Effector memory CD8-positive, alpha-beta T cell (primary cell): ENCODE results near the gene PADI6.
A peak's percentile ranks its signal among the peaks of the same experiment; 100 is the strongest.

Experiments
- ATAC-seq: fragments of 150-1000 bp; cut with Tn5 transposase; replicated peaks from 2 replicates; pipeline ENCODE4 v1.10.0; 2021; ENCODE audit warnings: mild to moderate bottlenecking, moderate library complexity
- DNase-seq, 3 experiments: peaks; one replicate each; pipeline ENCODE4 v3.0.0; 2021
- H3K27ac Mint-ChIP-seq, 2 donors: one replicate each; pipeline ENCODE4 v1.8.0; 2022; ENCODE audit warnings: mild to moderate bottlenecking in 2 of 2, mixed read lengths in 2 of 2, moderate library complexity in 2 of 2
- H3K27me3 Mint-ChIP-seq, 2 donors: one replicate each; pipeline ENCODE4 v1.8.0; 2022; ENCODE audit warnings: mixed read lengths in 2 of 2
- H3K36me3 Mint-ChIP-seq: one replicate; pipeline ENCODE4 v1.8.0; 2022; ENCODE audit warnings: mild to moderate bottlenecking, moderate library complexity, mixed read lengths; ENCODE audit not compliant: insufficient read depth
- H3K4me1 Mint-ChIP-seq, 2 donors: one replicate each; pipeline ENCODE4 v1.8.0; 2022; ENCODE audit warnings: low read depth in 2 of 2, mixed read lengths in 2 of 2
- H3K4me3 Mint-ChIP-seq, 2 donors: one replicate each; pipeline ENCODE4 v1.8.0; 2022; ENCODE audit warnings: mild to moderate bottlenecking in 2 of 2, mixed read lengths in 2 of 2, moderate library complexity in 2 of 2
- H3K9me3 Mint-ChIP-seq, 2 donors: one replicate each; pipeline ENCODE4 v1.8.0; 2022; ENCODE audit warnings: mixed read lengths in 2 of 2

PADI6 gene

GRCh38 chr1:17419626-17420328 is 47.8 kb downstream of the PADI6 start:
- peak; percentile 89 for ATAC-seq
- peak overlapping the region in 1 of 2 donors; percentile 75 for H3K27ac Mint-ChIP-seq
- peak; percentile 58 to 73 (median 72) for DNase-seq
- H3K9me3 Mint-ChIP-seq, result no peaks in the 10 kb centered on the region
- peaks cover 18 to 23% of the 10 kb centered on the region in 2 donors for H3K4me1 Mint-ChIP-seq
- no peak overlapping the region for H3K4me3 Mint-ChIP-seq
- H3K36me3 Mint-ChIP-seq, result peaks cover 97% of the 10 kb centered on the region
- H3K27me3 Mint-ChIP-seq, result no peaks in the 10 kb centered on the region

- Mint-ChIP-seq H3K9me3 (no peaks in the 10 kb centered on the region), H3K4me1 (peaks cover 22 to 23% of the 10 kb centered on the region in 2 donors), H3K36me3 (peaks cover 97% of the 10 kb centered on the region), H3K27me3 (no peaks in the 10 kb centered on the region), H3K4me3 (no peak overlapping the region), H3K27ac (peak overlapping the region in 1 of 2 donors; percentile 73)
- ATAC-seq (no peak), DNase-seq (no peak)
Measured at GRCh38 chr1:17420391-17420918, 48.5 kb downstream of the PADI6 start.

- no peak for DNase-seq
- H3K36me3 Mint-ChIP-seq, result peaks cover 97% of the 10 kb centered on the region
- ATAC-seq, result no peak
- H3K4me3 Mint-ChIP-seq, result no peak overlapping the region
- peak overlapping the region; percentile 22 to 86 for H3K27ac Mint-ChIP-seq
- H3K9me3 Mint-ChIP-seq, result no peaks in the 10 kb centered on the region
- H3K27me3 Mint-ChIP-seq, result no peaks in the 10 kb centered on the region
- peaks cover 25 to 29% of the 10 kb centered on the region in 2 donors for H3K4me1 Mint-ChIP-seq
Measured at GRCh38 chr1:17422461-17422860, 50.5 kb downstream of the PADI6 start.

- no peaks in the 10 kb centered on the region for H3K27me3 Mint-ChIP-seq
- no peak for ATAC-seq
- H3K4me3 Mint-ChIP-seq, result no peak overlapping the region
- H3K4me1 Mint-ChIP-seq, result peaks cover 25 to 29% of the 10 kb centered on the region in 2 donors
- H3K27ac Mint-ChIP-seq, result no peak overlapping the region
- H3K9me3 Mint-ChIP-seq, result no peaks in the 10 kb centered on the region
- DNase-seq, result no peak
- peaks cover 88% of the 10 kb centered on the region for H3K36me3 Mint-ChIP-seq
Measured at GRCh38 chr1:17423781-17424245, 51.8 kb downstream of the PADI6 start.

GRCh38 chr1:17425806-17426600 is 54.0 kb downstream of the PADI6 start:
- DNase-seq (no peak), ATAC-seq (no peak)
- peaks cover 76% of the 10 kb centered on the region for H3K36me3 Mint-ChIP-seq
- no peaks in the 10 kb centered on the region for H3K27me3 Mint-ChIP-seq
- no peak overlapping the region for H3K4me3 Mint-ChIP-seq
- peak overlapping the region; percentile 75 to 92 for H3K27ac Mint-ChIP-seq
- H3K4me1 Mint-ChIP-seq, result peaks cover 23 to 25% of the 10 kb centered on the region in 2 donors
- H3K9me3 Mint-ChIP-seq, result no peaks in the 10 kb centered on the region

GRCh38 chr1:17427696-17428660 is 56.0 kb downstream of the PADI6 start:
- DNase-seq (no peak), ATAC-seq (no peak)
- no peak overlapping the region for H3K27ac Mint-ChIP-seq
- H3K4me3 Mint-ChIP-seq, result no peak overlapping the region
- no peaks in the 10 kb centered on the region for H3K9me3 Mint-ChIP-seq
- peaks cover 27 to 30% of the 10 kb centered on the region in 2 donors for H3K4me1 Mint-ChIP-seq
- H3K36me3 Mint-ChIP-seq, result peaks cover 63% of the 10 kb centered on the region
- H3K27me3 Mint-ChIP-seq, result no peaks in the 10 kb centered on the region

GRCh38 chr1:17429183-17429582 is 57.2 kb downstream of the PADI6 start:
- peak overlapping the region in 1 of 2 donors; percentile 72 for H3K27ac Mint-ChIP-seq
- H3K4me3 Mint-ChIP-seq, result peak overlapping the region; percentile 18 to 46
- peaks cover 19 to 33% of the 10 kb centered on the region in 2 donors for H3K4me1 Mint-ChIP-seq
- H3K27me3 Mint-ChIP-seq, result no peaks in the 10 kb centered on the region
- no peaks in the 10 kb centered on the region for H3K9me3 Mint-ChIP-seq
- peaks cover 54% of the 10 kb centered on the region for H3K36me3 Mint-ChIP-seq
- DNase-seq, result peak in 1 of 3 experiments; percentile 13
- peak; percentile 71 for ATAC-seq

GRCh38 chr1:17432412-17432811 is 60.4 kb downstream of the PADI6 start:
- Mint-ChIP-seq H3K9me3 (no peaks in the 10 kb centered on the region), H3K36me3 (peaks cover 48% of the 10 kb centered on the region), H3K27me3 (no peaks in the 10 kb centered on the region), H3K4me1 (peaks cover 31 to 42% of the 10 kb centered on the region in 2 donors), H3K27ac (peak overlapping the region in 1 of 2 donors; percentile 38), H3K4me3 (no peak overlapping the region)
- no peak for DNase-seq
- no peak for ATAC-seq

- peaks cover 31 to 42% of the 10 kb centered on the region in 2 donors for H3K4me1 Mint-ChIP-seq
Measured at GRCh38 chr1:17433261-17433660, 61.3 kb downstream of the PADI6 start.

GRCh38 chr1:17434016-17434415 is 62.0 kb downstream of the PADI6 start:
- Mint-ChIP-seq H3K9me3 (no peaks in the 10 kb centered on the region), H3K4me1 (peaks cover 34 to 43% of the 10 kb centered on the region in 2 donors), H3K27ac (peak overlapping the region in 1 of 2 donors; percentile 83), H3K36me3 (peaks cover 50% of the 10 kb centered on the region), H3K27me3 (no peaks in the 10 kb centered on the region), H3K4me3 (no peak overlapping the region)
- ATAC-seq, result no peak
- no peak for DNase-seq

More at GRCh38 chr1:17433261-17433660, 61.3 kb downstream of the PADI6 start:
- Mint-ChIP-seq H3K4me3 (no peak overlapping the region), H3K36me3 (peaks cover 48% of the 10 kb centered on the region), H3K27ac (peak overlapping the region in 1 of 2 donors; percentile 83), H3K27me3 (no peaks in the 10 kb centered on the region), H3K9me3 (no peaks in the 10 kb centered on the region)
- DNase-seq (no peak), ATAC-seq (no peak)

- peaks cover 49% of the 10 kb centered on the region for H3K36me3 Mint-ChIP-seq
- no peak overlapping the region for H3K4me3 Mint-ChIP-seq
- no peak for DNase-seq
- H3K4me1 Mint-ChIP-seq, result peaks cover 39% of the 10 kb centered on the region in 2 donors
- no peaks in the 10 kb centered on the region for H3K9me3 Mint-ChIP-seq
- no peaks in the 10 kb centered on the region for H3K27me3 Mint-ChIP-seq
- H3K27ac Mint-ChIP-seq, result peak overlapping the region in 1 of 2 donors; percentile 83
- no peak for ATAC-seq
Measured at GRCh38 chr1:17434601-17435000, 62.6 kb downstream of the PADI6 start.

- Mint-ChIP-seq H3K4me3 (peak overlapping the region; percentile 75 to 76), H3K27me3 (no peaks in the 10 kb centered on the region), H3K9me3 (no peaks in the 10 kb centered on the region), H3K36me3 (peaks cover 47% of the 10 kb centered on the region), H3K4me1 (peaks cover 42 to 45% of the 10 kb centered on the region in 2 donors), H3K27ac (peak overlapping the region; percentile 25 to 83)
- no peak for DNase-seq
- no peak for ATAC-seq
Measured at GRCh38 chr1:17436380-17437174, 64.6 kb downstream of the PADI6 start.
